ENCODE data around the gene CABP1. TPM values are rescaled to one million over a fixed set of nuclear protein-coding genes. Genes with fewer than 3 reads are reported as not detected.
"Not testable (repeated sequence)": the region's sequence is repeated elsewhere in the genome, so short reads cannot be mapped to it uniquely, and the experiment has no call there.

The CABP1 gene
- total RNA-seq (4.9 TPM), polyA plus RNA-seq (10.4 TPM)

GRCh38 chr12:120639771-120640721, at the start of gene CABP1:
CABP1 (plus strand) TSS chr12:120640626; CDS start chr12:120640686, 60 bp downstream.
- WGBS, result 7% methylated on average over 56 of the region's 56 CpGs
- no peak within 1 kb of the TSS for H3K27ac ChIP-seq (ENCODE audit: low read depth)
- H3K4me3 ChIP-seq (ENCODE audit: low read depth, low read length), result peak within 1 kb of the TSS; percentile 50
- H3K4me1 ChIP-seq (ENCODE audit: insufficient read depth), result no peaks in the 10 kb centered on the region
- DNase-seq (ENCODE audit: extremely low spot score), result no peak
- H3K36me3 ChIP-seq (ENCODE audit: insufficient read depth), result no peaks in the 10 kb centered on the region

- Histone ChIP-seq H3K27ac (ENCODE audit: low read depth) (no peak overlapping the region), H3K36me3 (ENCODE audit: insufficient read depth) (no peaks in the 10 kb centered on the region), H3K4me1 (ENCODE audit: insufficient read depth) (no peaks in the 10 kb centered on the region), H3K4me3 (ENCODE audit: low read depth, low read length) (no peak overlapping the region)
- no peak for DNase-seq (ENCODE audit: extremely low spot score)
- 67% methylated on average over 6 of the region's 6 CpGs for WGBS
Measured at GRCh38 chr12:120590741-120591407, 49.6 kb upstream of the CABP1 start.

DNA sequence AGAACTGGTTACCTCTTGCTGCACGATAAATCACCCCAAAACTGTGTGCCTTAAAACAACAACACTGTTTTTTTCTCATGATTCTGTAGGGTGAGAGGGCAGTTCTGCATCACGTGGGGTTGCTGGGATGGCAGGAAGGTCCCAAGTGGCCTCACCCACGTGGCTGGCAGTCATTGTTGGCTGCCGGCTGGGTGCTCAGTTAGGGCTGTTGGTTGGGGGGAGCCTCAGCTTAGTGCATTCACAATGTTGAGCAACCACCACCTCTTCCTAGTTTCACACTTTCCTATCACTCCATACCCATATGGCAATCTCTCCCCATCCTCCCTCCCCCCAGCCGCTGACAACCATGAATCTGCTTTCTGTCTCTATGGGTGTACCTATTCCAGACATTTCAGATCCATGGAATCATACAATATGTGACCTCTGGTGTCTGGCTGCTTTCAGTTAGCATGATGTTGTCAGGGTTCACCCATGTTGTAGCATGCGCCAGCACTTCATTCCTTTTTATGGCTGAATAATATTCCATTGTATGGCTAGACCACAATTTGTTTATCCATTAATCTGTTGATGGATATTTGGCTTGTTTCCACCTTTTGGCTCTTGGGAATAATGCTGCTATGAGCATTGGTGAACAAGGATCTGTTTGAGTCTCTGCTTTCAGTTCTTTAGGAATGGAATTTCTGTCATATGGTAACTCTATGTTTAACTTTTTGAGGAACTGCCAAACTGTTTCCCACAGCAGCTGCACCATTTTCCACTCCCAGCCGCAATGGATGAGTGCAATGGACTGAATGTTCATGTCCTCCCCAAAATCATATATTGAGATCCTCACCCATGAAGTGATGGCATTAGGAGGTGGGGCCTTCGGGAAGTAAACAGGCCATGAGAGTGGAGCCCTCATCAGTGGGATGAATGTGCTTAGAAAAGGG, 48.0 kb upstream of the CABP1 start:
- H3K4me3 ChIP-seq (ENCODE audit: low read depth, low read length), result no peak overlapping the region
- WGBS, result 71% methylated on average over 8 of the region's 8 CpGs
- H3K36me3 ChIP-seq (ENCODE audit: insufficient read depth), result no peaks in the 10 kb centered on the region
- H3K4me1 ChIP-seq (ENCODE audit: insufficient read depth), result no peaks in the 10 kb centered on the region
- no peak for DNase-seq (ENCODE audit: extremely low spot score)
- no peak overlapping the region for H3K27ac ChIP-seq (ENCODE audit: low read depth)

- Histone ChIP-seq H3K4me3 (ENCODE audit: low read depth, low read length) (no peak overlapping the region), H3K27ac (ENCODE audit: low read depth) (no peak overlapping the region), H3K4me1 (ENCODE audit: insufficient read depth) (no peaks in the 10 kb centered on the region), H3K36me3 (ENCODE audit: insufficient read depth) (no peaks in the 10 kb centered on the region)
- DNase-seq (ENCODE audit: extremely low spot score), result no peak
- WGBS, result 95% methylated on average over 3 of the region's 3 CpGs
Measured at GRCh38 chr12:120596901-120597300, 43.5 kb upstream of the CABP1 start.

DNA sequence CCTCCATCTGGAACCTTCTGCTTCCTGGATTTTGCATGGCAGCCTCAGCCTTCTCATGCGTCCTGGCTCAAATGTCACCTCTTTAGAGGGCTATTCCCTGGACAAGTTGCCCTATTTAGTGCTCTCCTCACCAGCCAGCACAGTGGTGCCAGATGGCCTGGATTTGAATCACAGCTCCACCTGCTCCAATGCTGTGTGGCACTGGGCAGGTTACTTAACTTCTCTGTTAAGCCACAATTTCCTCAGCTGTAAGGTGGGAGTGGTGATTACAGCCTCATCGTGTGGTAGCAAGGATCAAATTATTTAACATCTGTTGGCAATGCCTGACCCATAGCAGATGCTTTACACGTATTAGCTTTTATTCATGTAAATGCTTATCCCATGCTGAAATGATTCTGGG, 42.6 kb upstream of the CABP1 start:
- no peak overlapping the region for H3K27ac ChIP-seq (ENCODE audit: low read depth)
- no peaks in the 10 kb centered on the region for H3K36me3 ChIP-seq (ENCODE audit: insufficient read depth)
- no peak for DNase-seq (ENCODE audit: extremely low spot score)
- no peaks in the 10 kb centered on the region for H3K4me1 ChIP-seq (ENCODE audit: insufficient read depth)
- no peak overlapping the region for H3K4me3 ChIP-seq (ENCODE audit: low read depth, low read length)
- 59% methylated on average over 3 of the region's 3 CpGs for WGBS

GRCh38 chr12:120598674-120599463, 41.6 kb upstream of the CABP1 start:
- Histone ChIP-seq H3K4me1 (ENCODE audit: insufficient read depth) (no peaks in the 10 kb centered on the region), H3K27ac (ENCODE audit: low read depth) (no peak overlapping the region), H3K36me3 (ENCODE audit: insufficient read depth) (no peaks in the 10 kb centered on the region), H3K4me3 (ENCODE audit: low read depth, low read length) (no peak overlapping the region)
- DNase-seq (ENCODE audit: extremely low spot score), result no peak
- 55% methylated on average over 13 of the region's 13 CpGs for WGBS

- WGBS, result 68% methylated on average over 23 of the region's 23 CpGs
- no peaks in the 10 kb centered on the region for H3K4me1 ChIP-seq (ENCODE audit: insufficient read depth)
- DNase-seq (ENCODE audit: extremely low spot score), result no peak
- H3K4me3 ChIP-seq (ENCODE audit: low read depth, low read length), result no peak overlapping the region
- H3K27ac ChIP-seq (ENCODE audit: low read depth), result no peak overlapping the region
- H3K36me3 ChIP-seq (ENCODE audit: insufficient read depth), result no peaks in the 10 kb centered on the region
Measured at GRCh38 chr12:120599672-120600552, 40.5 kb upstream of the CABP1 start.

DNA sequence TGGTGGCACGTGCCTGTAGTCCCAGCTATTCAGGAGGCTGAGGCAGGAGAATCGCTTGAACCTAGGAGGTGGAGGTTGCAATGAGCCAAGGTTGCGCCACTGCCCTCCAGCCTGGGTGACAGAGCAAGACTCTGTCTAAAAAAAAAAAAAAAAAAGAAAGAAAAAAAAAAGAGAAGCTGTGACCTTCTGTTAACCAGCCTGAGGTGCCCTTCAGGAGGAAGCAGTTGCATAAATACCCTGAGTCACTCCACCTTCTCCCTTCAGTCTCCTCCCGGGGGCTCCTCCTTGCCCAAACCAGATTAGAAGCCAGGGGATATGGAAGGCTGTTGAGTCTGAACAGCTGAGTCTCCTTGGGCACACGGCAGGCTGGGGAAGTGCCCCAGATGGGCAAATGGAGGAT, 38.0 kb upstream of the CABP1 start:
- DNase-seq (ENCODE audit: extremely low spot score); H3K4me1 ChIP-seq (ENCODE audit: insufficient read depth); H3K27ac ChIP-seq (ENCODE audit: low read depth); H3K36me3 ChIP-seq (ENCODE audit: insufficient read depth); H3K4me3 ChIP-seq (ENCODE audit: low read depth, low read length): not testable (repeated sequence)
- 68% methylated on average over 5 of the region's 5 CpGs for WGBS

GRCh38 chr12:120610560-120610959, 29.9 kb upstream of the CABP1 start:
- no peaks in the 10 kb centered on the region for H3K36me3 ChIP-seq (ENCODE audit: insufficient read depth)
- H3K27ac ChIP-seq (ENCODE audit: low read depth), result no peak overlapping the region
- 75% methylated on average over 4 of the region's 4 CpGs for WGBS
- no peak for DNase-seq (ENCODE audit: extremely low spot score)
- no peak overlapping the region for H3K4me3 ChIP-seq (ENCODE audit: low read depth, low read length)
- H3K4me1 ChIP-seq (ENCODE audit: insufficient read depth), result no peaks in the 10 kb centered on the region

DNA sequence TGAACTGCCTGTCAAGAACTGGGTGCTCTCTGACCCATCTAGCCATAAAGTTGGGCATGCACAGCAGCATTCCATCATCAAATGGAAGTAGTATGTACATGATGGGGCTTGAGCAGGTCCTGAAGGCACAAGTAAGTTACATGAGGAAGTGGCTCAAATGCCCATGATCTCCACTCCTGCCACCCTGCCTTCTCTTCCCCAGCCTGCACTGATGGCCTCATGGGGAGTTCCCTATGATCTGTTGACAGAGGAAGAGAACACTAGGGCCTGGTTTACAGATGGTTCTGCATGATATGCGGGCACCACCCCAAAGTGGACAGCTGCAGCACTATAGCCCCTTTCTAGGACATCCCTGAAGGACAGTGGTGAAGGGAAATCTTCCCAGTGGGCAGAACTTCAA, 28.9 kb upstream of the CABP1 start:
- not testable (repeated sequence) for H3K4me3 ChIP-seq (ENCODE audit: low read depth, low read length); H3K36me3 ChIP-seq (ENCODE audit: insufficient read depth); H3K4me1 ChIP-seq (ENCODE audit: insufficient read depth); DNase-seq (ENCODE audit: extremely low spot score); H3K27ac ChIP-seq (ENCODE audit: low read depth)
- 83% methylated on average over 1 of the region's 1 CpG for WGBS

GRCh38 chr12:120614848-120615247, 25.6 kb upstream of the CABP1 start:
- Histone ChIP-seq H3K4me3 (ENCODE audit: low read depth, low read length) (no peak overlapping the region), H3K27ac (ENCODE audit: low read depth) (no peak overlapping the region), H3K36me3 (ENCODE audit: insufficient read depth) (no peaks in the 10 kb centered on the region), H3K4me1 (ENCODE audit: insufficient read depth) (no peaks in the 10 kb centered on the region)
- no peak for DNase-seq (ENCODE audit: extremely low spot score)

DNA sequence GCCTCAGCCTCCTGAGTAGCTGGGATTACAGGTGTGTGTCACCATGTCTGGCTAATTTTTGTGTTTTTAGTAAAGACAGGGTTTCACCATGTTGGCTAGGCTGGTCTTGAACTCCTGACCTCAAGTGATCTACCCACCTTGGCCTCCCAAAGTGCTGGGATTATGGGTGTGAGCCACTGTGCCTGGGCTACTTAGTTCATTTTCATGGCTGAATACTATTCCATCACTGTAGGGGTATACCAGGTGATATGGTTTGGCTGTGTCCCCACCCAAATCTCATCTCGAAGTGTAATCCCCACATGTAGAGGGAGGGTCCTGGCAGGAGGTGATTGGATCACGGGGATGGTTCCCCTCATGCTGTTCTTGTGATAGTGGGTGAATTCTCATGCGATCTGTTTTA, 23.2 kb upstream of the CABP1 start:
- WGBS, result 82% methylated on average over 3 of the region's 3 CpGs

More for the DNA sequence above, 23.2 kb upstream of the CABP1 start:
- not testable (repeated sequence) for H3K4me3 ChIP-seq (ENCODE audit: low read depth, low read length); H3K4me1 ChIP-seq (ENCODE audit: insufficient read depth); H3K36me3 ChIP-seq (ENCODE audit: insufficient read depth); DNase-seq (ENCODE audit: extremely low spot score); H3K27ac ChIP-seq (ENCODE audit: low read depth)

All from urinary bladder (tissue), 4 donors.